MM.1S (cell line): Measurements from ENCODE around the gene MICU1.

ENCODE experiments used
- EZH2 ChIP-seq: fragments of 300-600 bp; sonication (generic); optimal IDR thresholded peaks from 2 replicates; pipeline ENCODE3; 2017; ENCODE audit warnings: low read depth, mild to moderate bottlenecking, antibody characterized with exemption, low read length, mixed read lengths
- EZH2phosphoT487 ChIP-seq: fragments of 300-600 bp; sonication (generic); IDR thresholded peaks from 2 replicates; pipeline ENCODE4 v1.6.1; 2018; ENCODE audit warnings: antibody characterized with exemption, low read length
- TF ChIP-seq, protein P1 (sequence below): fragments of 300-600 bp; sonication (generic); IDR thresholded peaks from 2 replicates; pipeline ENCODE4 v1.5.1; 2016; ENCODE audit warnings: antibody characterized with exemption, low read length, mixed read lengths

DNA sequence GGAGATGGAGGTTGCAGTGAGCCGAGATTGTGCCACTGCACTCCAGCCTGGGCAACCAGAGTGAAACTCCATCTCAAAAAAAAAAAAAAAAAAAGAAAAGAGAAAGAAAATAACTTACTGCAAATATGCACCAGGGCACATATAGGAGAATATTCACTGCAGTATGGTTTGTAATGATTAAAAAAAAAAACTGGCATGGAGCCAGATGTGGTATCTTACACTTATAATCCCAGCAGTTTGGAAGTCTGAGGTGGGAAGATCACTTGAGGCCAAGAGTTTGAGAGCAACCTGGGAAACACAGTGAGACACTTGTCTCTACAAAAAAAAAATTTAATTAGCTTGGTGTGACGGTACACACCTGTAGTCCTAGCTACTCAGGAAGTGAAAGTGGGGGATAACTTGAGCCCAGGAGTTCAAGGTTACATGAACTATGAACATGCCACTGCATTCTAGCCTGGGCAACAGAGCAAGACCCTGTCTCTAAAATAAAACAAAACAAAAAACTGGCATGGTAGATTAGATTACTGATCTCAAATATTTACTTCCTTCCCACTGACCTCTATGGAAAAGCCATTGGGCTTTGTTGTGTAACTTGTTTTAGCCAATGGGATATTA is 85.6 kb downstream of the MICU1 start:
- TF ChIP-seq, protein P1, sequence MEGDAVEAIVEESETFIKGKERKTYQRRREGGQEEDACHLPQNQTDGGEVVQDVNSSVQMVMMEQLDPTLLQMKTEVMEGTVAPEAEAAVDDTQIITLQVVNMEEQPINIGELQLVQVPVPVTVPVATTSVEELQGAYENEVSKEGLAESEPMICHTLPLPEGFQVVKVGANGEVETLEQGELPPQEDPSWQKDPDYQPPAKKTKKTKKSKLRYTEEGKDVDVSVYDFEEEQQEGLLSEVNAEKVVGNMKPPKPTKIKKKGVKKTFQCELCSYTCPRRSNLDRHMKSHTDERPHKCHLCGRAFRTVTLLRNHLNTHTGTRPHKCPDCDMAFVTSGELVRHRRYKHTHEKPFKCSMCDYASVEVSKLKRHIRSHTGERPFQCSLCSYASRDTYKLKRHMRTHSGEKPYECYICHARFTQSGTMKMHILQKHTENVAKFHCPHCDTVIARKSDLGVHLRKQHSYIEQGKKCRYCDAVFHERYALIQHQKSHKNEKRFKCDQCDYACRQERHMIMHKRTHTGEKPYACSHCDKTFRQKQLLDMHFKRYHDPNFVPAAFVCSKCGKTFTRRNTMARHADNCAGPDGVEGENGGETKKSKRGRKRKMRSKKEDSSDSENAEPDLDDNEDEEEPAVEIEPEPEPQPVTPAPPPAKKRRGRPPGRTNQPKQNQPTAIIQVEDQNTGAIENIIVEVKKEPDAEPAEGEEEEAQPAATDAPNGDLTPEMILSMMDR, result no peak
- no peak for TF ChIP-seq EZH2
- TF ChIP-seq EZH2phosphoT487, result no peak
